ENCODE data around the gene FADD.
"Not testable (repeated sequence)": the region's sequence is repeated elsewhere in the genome, so short reads cannot be mapped to it uniquely, and the experiment has no call there.

The FADD gene

GRCh38 chr11:70210051-70210501 is 7.0 kb downstream of the FADD start:
- TF ChIP-seq, protein P1, sequence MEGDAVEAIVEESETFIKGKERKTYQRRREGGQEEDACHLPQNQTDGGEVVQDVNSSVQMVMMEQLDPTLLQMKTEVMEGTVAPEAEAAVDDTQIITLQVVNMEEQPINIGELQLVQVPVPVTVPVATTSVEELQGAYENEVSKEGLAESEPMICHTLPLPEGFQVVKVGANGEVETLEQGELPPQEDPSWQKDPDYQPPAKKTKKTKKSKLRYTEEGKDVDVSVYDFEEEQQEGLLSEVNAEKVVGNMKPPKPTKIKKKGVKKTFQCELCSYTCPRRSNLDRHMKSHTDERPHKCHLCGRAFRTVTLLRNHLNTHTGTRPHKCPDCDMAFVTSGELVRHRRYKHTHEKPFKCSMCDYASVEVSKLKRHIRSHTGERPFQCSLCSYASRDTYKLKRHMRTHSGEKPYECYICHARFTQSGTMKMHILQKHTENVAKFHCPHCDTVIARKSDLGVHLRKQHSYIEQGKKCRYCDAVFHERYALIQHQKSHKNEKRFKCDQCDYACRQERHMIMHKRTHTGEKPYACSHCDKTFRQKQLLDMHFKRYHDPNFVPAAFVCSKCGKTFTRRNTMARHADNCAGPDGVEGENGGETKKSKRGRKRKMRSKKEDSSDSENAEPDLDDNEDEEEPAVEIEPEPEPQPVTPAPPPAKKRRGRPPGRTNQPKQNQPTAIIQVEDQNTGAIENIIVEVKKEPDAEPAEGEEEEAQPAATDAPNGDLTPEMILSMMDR (IDR thresholded peaks at IDR 0.05; ENCODE audit: poor library complexity, severe bottlenecking): no peak
- H3K36me3 ChIP-seq (ENCODE audit: low read depth): peaks cover 34% of the 10 kb centered on the region
- ATAC-seq (ENCODE audit: low read depth) (0 out of 3 replicates have a peak, but pooled peaks have one; percentile 15), DNase-seq (ENCODE audit: low spot score) (no peak)
- peaks cover 3% of the 10 kb centered on the region for H3K4me1 ChIP-seq (ENCODE audit: insufficient read depth, poor library complexity, severe bottlenecking)
- no peak overlapping the region for H3K27ac ChIP-seq (ENCODE audit: poor library complexity, severe bottlenecking)
- no peaks in the 10 kb centered on the region for H3K27me3 ChIP-seq (ENCODE audit: insufficient read depth, poor library complexity, severe bottlenecking)
- no peak overlapping the region for H3K4me3 ChIP-seq (ENCODE audit: severe bottlenecking)
- no peaks in the 10 kb centered on the region for H3K9me3 ChIP-seq (ENCODE audit: severe bottlenecking)

DNA sequence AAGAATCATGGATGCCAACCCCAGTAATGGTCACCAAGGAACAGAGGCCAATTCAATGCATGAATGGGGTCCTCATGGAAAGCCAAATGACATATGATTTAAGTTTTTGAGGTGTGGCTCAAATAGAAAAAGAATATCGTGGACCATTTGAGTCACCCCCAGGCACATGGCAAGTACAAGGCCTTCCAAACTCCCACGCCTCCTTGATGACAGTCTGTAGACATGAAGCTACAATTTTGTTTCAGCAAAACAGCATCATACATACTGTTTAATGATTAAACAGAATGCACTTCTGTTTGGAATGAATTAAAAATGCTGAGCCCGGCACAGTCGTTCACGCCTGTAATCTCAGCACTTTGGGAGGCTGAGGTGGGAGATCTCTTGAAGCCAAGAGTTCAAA is 7.4 kb downstream of the FADD start:
- H3K27me3 ChIP-seq (ENCODE audit: insufficient read depth, poor library complexity, severe bottlenecking): no peaks in the 10 kb centered on the region
- DNase-seq (ENCODE audit: low spot score) (no peak), ATAC-seq (ENCODE audit: low read depth) (no peak)
- no peaks in the 10 kb centered on the region for H3K4me1 ChIP-seq (ENCODE audit: insufficient read depth, poor library complexity, severe bottlenecking)
- H3K9me3 ChIP-seq (ENCODE audit: severe bottlenecking): no peaks in the 10 kb centered on the region
- no peak overlapping the region for H3K27ac ChIP-seq (ENCODE audit: poor library complexity, severe bottlenecking)
- TF ChIP-seq, protein P1 (IDR thresholded peaks at IDR 0.05; ENCODE audit: poor library complexity, severe bottlenecking): no peak
- no peak overlapping the region for H3K4me3 ChIP-seq (ENCODE audit: severe bottlenecking)
- H3K36me3 ChIP-seq (ENCODE audit: low read depth): peaks cover 29% of the 10 kb centered on the region

DNA sequence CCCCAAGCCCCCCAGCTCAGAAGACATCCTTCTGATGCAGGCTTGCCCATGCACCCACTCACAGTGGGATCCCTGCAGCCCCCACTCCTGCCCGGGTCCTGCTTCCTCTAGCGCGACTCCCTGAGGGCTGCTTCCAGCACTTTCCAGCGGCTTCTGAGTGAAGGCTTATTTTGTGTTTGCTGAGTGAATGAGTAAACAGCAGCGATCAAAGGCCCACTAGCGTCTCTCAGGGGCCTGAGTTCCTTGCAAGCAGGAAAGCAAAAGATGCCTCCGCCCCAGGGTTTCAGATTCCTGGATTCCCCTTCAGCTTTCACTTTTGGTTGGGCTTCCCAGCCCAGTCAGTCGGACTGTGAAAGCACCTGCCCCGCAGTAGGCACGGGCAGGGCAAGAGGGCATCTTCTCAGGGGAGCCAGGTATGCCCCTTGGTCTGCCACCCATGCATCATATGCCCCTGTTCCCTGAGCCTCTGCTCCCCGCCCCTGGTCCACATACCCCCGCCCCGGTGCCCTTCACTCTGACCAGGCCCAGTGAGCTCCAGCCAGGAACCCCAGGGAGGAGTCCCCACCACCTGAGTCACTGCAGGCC is 9.2 kb downstream of the FADD start:
- Histone ChIP-seq H3K36me3 (ENCODE audit: low read depth) (peaks cover 14% of the 10 kb centered on the region), H3K27ac (ENCODE audit: poor library complexity, severe bottlenecking) (no peak overlapping the region), H3K9me3 (ENCODE audit: severe bottlenecking) (no peaks in the 10 kb centered on the region), H3K4me1 (ENCODE audit: insufficient read depth, poor library complexity, severe bottlenecking) (no peaks in the 10 kb centered on the region), H3K4me3 (ENCODE audit: severe bottlenecking) (no peak overlapping the region), H3K27me3 (ENCODE audit: insufficient read depth, poor library complexity, severe bottlenecking) (no peaks in the 10 kb centered on the region)
- DNase-seq (ENCODE audit: low spot score): no peak
- ATAC-seq (ENCODE audit: low read depth): no peak; the same call in 2 of the 3 replicates
- TF ChIP-seq, protein P1 (IDR thresholded peaks at IDR 0.05; ENCODE audit: poor library complexity, severe bottlenecking): no peak

DNA sequence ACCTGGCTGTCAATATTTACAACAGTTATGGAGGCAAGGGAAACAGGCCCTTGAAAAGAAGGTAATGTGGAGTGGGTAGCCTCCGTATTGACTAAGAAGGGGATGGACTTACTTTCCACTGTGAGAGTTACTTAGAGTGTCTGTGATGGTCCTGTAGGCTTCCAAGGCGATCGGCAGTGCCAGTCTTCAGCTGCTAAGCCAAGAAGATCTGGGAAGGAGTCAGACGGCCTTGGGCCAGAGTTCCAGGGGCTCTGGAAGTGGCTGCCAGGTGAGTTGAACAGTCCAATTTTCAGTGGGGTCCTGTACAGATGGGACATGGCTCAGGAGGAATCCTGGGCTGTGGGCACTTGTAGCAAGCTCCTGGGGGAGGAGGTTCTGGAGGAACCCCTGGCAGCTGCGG is 14.3 kb downstream of the FADD start:
- not testable (repeated sequence) for H3K27ac ChIP-seq (ENCODE audit: poor library complexity, severe bottlenecking); H3K27me3 ChIP-seq (ENCODE audit: insufficient read depth, poor library complexity, severe bottlenecking); H3K4me1 ChIP-seq (ENCODE audit: insufficient read depth, poor library complexity, severe bottlenecking); DNase-seq (ENCODE audit: low spot score); H3K9me3 ChIP-seq (ENCODE audit: severe bottlenecking); H3K4me3 ChIP-seq (ENCODE audit: severe bottlenecking); ATAC-seq (ENCODE audit: low read depth); H3K36me3 ChIP-seq (ENCODE audit: low read depth)

DNA sequence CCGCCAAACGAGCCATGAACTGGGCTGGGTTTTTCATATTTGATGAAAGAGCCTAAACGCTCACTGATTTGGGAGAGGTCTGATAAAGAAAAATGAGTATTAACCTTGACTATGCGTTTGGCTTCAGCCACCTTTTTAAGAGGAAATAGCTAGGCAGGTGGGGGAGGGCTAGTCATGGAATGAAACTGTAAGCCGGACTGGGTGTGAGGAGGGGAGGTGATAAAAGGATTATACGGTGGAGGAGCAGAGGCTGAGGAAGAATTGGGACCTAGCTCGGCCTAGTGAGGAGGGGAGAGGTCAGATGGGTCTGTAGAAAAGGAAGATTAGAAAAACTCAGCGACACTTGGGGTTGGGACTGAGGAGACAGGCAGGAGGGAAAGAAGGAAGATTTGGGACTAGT is 15.0 kb downstream of the FADD start:
- H3K27me3 ChIP-seq (ENCODE audit: insufficient read depth, poor library complexity, severe bottlenecking); H3K4me1 ChIP-seq (ENCODE audit: insufficient read depth, poor library complexity, severe bottlenecking); H3K27ac ChIP-seq (ENCODE audit: poor library complexity, severe bottlenecking); H3K4me3 ChIP-seq (ENCODE audit: severe bottlenecking); H3K9me3 ChIP-seq (ENCODE audit: severe bottlenecking); ATAC-seq (ENCODE audit: low read depth); H3K36me3 ChIP-seq (ENCODE audit: low read depth); DNase-seq (ENCODE audit: low spot score): not testable (repeated sequence)

- Histone ChIP-seq H3K4me1 (ENCODE audit: insufficient read depth, poor library complexity, severe bottlenecking) (no peaks in the 10 kb centered on the region), H3K9me3 (ENCODE audit: severe bottlenecking) (no peaks in the 10 kb centered on the region), H3K27me3 (ENCODE audit: insufficient read depth, poor library complexity, severe bottlenecking) (no peaks in the 10 kb centered on the region), H3K4me3 (ENCODE audit: severe bottlenecking) (no peak overlapping the region), H3K27ac (ENCODE audit: poor library complexity, severe bottlenecking) (no peak overlapping the region), H3K36me3 (ENCODE audit: low read depth) (no peaks in the 10 kb centered on the region)
- TF ChIP-seq, protein P1 (IDR thresholded peaks at IDR 0.05; ENCODE audit: poor library complexity, severe bottlenecking): no peak
- DNase-seq (ENCODE audit: low spot score) (no peak), ATAC-seq (ENCODE audit: low read depth) (no peak)
Observed at GRCh38 chr11:70220136-70220535, 17.0 kb downstream of the FADD start.

All from RWPE2 (cell line).